Natural killer cell treated with Interleukin-12 subunit alpha and Interleukin-12 subunit beta and Interleukin-15 and Interleukin-18, amount 100 ng/mL, for 72 hours (primary cell): ENCODE data around the gene DIP2C. TPM values are rescaled to one million over a fixed set of nuclear protein-coding genes. Genes with fewer than 3 reads are reported as not detected.
"Not testable (repeated sequence)": the region's sequence is repeated elsewhere in the genome, so short reads cannot be mapped to it uniquely, and the experiment has no call there.

Experiments used
- ATAC-seq, 2 donors: fragments of 150-1000 bp; cut with Tn5 transposase in 1 of 2; sonication (Bioruptor Pico), chemical (Tn5 transposase) in 1 of 2; 2 replicates each; pipeline ENCODE4 v1.10.0; 2021
- DNase-seq: peaks from one replicate; pipeline ENCODE4 v3.0.0; 2022; ENCODE audit warnings: low spot score
- H3K27ac Mint-ChIP-seq, 2 donors: 1 replicate in 1 of 2; 2 replicates in 1 of 2; pipeline ENCODE4 v1.8.0; 2022; ENCODE audit warnings: mixed read lengths in 2 of 2, mild to moderate bottlenecking in 1 of 2, moderate library complexity in 1 of 2
- H3K27me3 Mint-ChIP-seq, 2 donors: 1 replicate in 1 of 2; 2 replicates in 1 of 2; pipeline ENCODE4 v1.8.0; 2022; ENCODE audit warnings: mixed read lengths in 2 of 2
- H3K36me3 Mint-ChIP-seq: one replicate; pipeline ENCODE4 v1.8.0; 2022; ENCODE audit warnings: mixed read lengths
- H3K4me1 Mint-ChIP-seq, 2 donors: 1 replicate in 1 of 2; 2 replicates in 1 of 2; pipeline ENCODE4 v1.8.0; 2022; ENCODE audit warnings: low read depth in 2 of 2, mixed read lengths in 2 of 2, mild to moderate bottlenecking in 1 of 2
- H3K4me3 Mint-ChIP-seq: one replicate; pipeline ENCODE4 v1.8.0; 2022; ENCODE audit warnings: mixed read lengths
- H3K9me3 Mint-ChIP-seq: 2 replicates; pipeline ENCODE4 v1.8.0; 2022; ENCODE audit warnings: mixed read lengths
- total RNA-seq, 2 donors: library from RNA; stranded (reverse); gene quantifications; one replicate each; pipeline ENCODE4 v1.2.3, GENCODE V29; 2022

The DIP2C gene
- total RNA-seq, 2 donors from 2014 or later, result 0.57 to 0.98 TPM

- Mint-ChIP-seq H3K27ac (no peak overlapping the region), H3K36me3 (no peaks in the 10 kb centered on the region), H3K27me3 (no peaks in the 10 kb centered on the region), H3K9me3 (no peaks in the 10 kb centered on the region), H3K4me1 (no peaks in the 10 kb centered on the region), H3K4me3 (no peak overlapping the region)
- DNase-seq (no peak), ATAC-seq (no peak)
These were observed 341.0 kb downstream of the DIP2C start for GRCh38 chr10:348456-348855.

GRCh38 chr10:347774-348173 lies 341.7 kb downstream of the DIP2C start:
- H3K36me3 Mint-ChIP-seq, ATAC-seq, H3K27me3 Mint-ChIP-seq, H3K27ac Mint-ChIP-seq, DNase-seq, H3K4me3 Mint-ChIP-seq, H3K4me1 Mint-ChIP-seq, H3K9me3 Mint-ChIP-seq: not testable (repeated sequence)

- H3K4me3 Mint-ChIP-seq, ATAC-seq, H3K27ac Mint-ChIP-seq, H3K36me3 Mint-ChIP-seq, H3K9me3 Mint-ChIP-seq, DNase-seq, H3K27me3 Mint-ChIP-seq, H3K4me1 Mint-ChIP-seq: not testable (repeated sequence)
These were observed 342.3 kb downstream of the DIP2C start for GRCh38 chr10:347190-347589.

- ATAC-seq, result no peak
- H3K36me3 Mint-ChIP-seq, result no peaks in the 10 kb centered on the region
- no peak overlapping the region for H3K27ac Mint-ChIP-seq
- H3K4me1 Mint-ChIP-seq, result no peaks in the 10 kb centered on the region
- no peaks in the 10 kb centered on the region for H3K9me3 Mint-ChIP-seq
- no peak for DNase-seq
- H3K4me3 Mint-ChIP-seq, result no peak overlapping the region
- H3K27me3 Mint-ChIP-seq, result no peaks in the 10 kb centered on the region
These were observed 344.8 kb downstream of the DIP2C start for GRCh38 chr10:344582-345200.

DNA sequence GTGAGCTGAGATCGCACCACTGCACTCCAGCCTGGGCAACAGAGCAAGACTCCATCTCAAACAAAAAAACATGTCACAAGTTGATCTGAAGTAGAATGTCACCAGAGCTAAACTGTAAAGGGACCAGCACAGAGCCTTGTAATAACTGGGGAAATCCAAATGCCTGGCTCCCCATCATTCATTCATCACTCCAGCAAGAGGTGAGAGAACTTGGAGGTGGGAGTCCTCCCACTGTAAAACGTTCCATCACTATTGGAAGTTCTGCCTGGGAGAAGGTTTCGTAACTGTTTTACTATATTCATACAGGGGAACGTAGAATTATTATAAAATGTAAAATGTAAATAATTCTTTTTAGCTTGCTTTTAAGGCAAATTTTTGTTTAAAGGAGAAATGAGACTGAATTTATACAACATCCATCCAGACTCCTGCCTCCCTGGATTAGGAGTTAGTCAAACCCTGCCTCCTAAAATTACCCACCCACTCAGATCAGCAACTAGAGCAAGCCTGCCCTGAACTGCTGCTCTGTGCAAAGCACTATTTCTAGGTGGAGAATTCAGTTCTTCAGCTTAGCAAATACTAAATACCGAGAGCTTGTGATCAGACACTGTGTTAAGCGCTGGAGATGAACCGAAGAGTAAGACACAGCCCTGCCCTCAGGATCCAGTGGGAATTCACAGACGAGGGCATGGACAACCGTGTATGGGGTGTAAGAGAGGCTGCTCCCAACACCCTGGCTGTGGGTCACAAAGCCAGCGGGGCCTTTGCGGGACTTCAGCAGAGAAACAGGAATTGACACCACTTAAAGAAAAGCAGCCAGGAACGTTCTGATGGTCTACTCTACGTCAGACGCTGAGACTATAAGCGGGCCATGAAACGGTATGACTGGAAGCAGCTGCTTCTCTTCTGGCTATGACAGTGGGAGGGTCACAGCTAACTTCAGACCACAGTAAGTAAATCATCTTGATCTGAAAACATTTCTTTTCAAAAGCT lies 345.9 kb downstream of the DIP2C start:
- no peak overlapping the region for H3K4me3 Mint-ChIP-seq
- no peaks in the 10 kb centered on the region for H3K27me3 Mint-ChIP-seq
- DNase-seq, result no peak
- no peak overlapping the region for H3K27ac Mint-ChIP-seq
- H3K9me3 Mint-ChIP-seq, result no peaks in the 10 kb centered on the region
- H3K36me3 Mint-ChIP-seq, result no peaks in the 10 kb centered on the region
- no peak for ATAC-seq
- H3K4me1 Mint-ChIP-seq, result no peaks in the 10 kb centered on the region

GRCh38 chr10:341081-341740 lies 348.3 kb downstream of the DIP2C start:
- no peaks in the 10 kb centered on the region for H3K36me3 Mint-ChIP-seq
- H3K4me3 Mint-ChIP-seq, result no peak overlapping the region
- no peak for DNase-seq
- H3K9me3 Mint-ChIP-seq, result no peaks in the 10 kb centered on the region
- peaks cover 6 to 9% of the 10 kb centered on the region in 2 donors for H3K4me1 Mint-ChIP-seq
- no peak overlapping the region for H3K27ac Mint-ChIP-seq
- ATAC-seq, result no peak
- no peaks in the 10 kb centered on the region for H3K27me3 Mint-ChIP-seq

GRCh38 chr10:340646-341045 lies 348.8 kb downstream of the DIP2C start:
- H3K36me3 Mint-ChIP-seq, result no peaks in the 10 kb centered on the region
- ATAC-seq (no peak), DNase-seq (no peak)
- H3K4me1 Mint-ChIP-seq, result peaks cover 7 to 10% of the 10 kb centered on the region in 2 donors
- no peaks in the 10 kb centered on the region for H3K9me3 Mint-ChIP-seq
- no peaks in the 10 kb centered on the region for H3K27me3 Mint-ChIP-seq
- no peak overlapping the region for H3K27ac Mint-ChIP-seq
- H3K4me3 Mint-ChIP-seq, result no peak overlapping the region

DNA sequence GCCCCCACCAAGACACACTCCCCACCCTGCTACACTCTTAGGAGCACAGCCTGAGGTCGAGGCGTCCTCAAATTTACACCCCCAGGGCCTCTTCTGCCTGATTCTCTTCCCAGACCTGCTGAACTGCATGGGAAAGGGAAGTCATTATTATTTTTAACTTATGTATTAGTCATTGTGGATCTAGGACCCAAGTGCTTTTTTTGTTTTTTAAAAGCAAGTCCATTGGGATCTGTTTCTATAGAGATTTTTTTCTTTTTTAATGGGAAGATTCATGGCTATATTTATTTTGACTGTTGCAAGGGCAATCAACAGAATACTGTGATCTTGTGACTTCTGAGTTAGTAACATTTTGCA lies 350.5 kb downstream of the DIP2C start:
- DNase-seq (no peak), ATAC-seq (no peak)
- no peaks in the 10 kb centered on the region for H3K27me3 Mint-ChIP-seq
- peaks cover 11 to 14% of the 10 kb centered on the region in 2 donors for H3K4me1 Mint-ChIP-seq
- no peaks in the 10 kb centered on the region for H3K36me3 Mint-ChIP-seq
- H3K9me3 Mint-ChIP-seq, result no peaks in the 10 kb centered on the region
- H3K4me3 Mint-ChIP-seq, result no peak overlapping the region
- H3K27ac Mint-ChIP-seq, result no peak overlapping the region

GRCh38 chr10:338171-339037 lies 351.1 kb downstream of the DIP2C start:
- DNase-seq, result no peak
- H3K9me3 Mint-ChIP-seq, result no peaks in the 10 kb centered on the region
- peaks cover 17 to 20% of the 10 kb centered on the region in 2 donors for H3K4me1 Mint-ChIP-seq
- no peak overlapping the region for H3K4me3 Mint-ChIP-seq
- peak overlapping the region in 1 of 2 donors; percentile 28 for H3K27ac Mint-ChIP-seq
- no peak for ATAC-seq
- no peaks in the 10 kb centered on the region for H3K36me3 Mint-ChIP-seq
- H3K27me3 Mint-ChIP-seq, result no peaks in the 10 kb centered on the region

DNA sequence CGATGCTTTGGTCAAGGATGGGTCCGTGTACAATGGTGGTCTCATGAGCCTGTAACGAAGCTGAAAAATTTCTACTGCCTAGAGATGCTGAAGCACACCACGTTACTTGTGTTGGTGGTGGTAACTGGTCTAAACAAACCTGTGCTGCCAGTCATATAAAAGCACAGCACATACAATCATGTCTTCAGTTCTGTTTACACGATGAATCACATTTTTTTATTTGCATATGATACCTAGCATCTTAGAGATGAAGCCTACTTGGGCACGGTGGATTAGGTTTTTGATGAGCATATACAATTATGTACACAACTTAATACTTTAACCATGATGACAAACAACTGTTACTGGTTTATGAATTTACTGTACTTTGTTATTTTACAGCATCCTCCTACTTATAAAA lies 353.2 kb downstream of the DIP2C start:
- Mint-ChIP-seq H3K27me3 (no peaks in the 10 kb centered on the region), H3K27ac (no peak overlapping the region), H3K4me3 (no peak overlapping the region), H3K36me3 (no peaks in the 10 kb centered on the region), H3K9me3 (no peaks in the 10 kb centered on the region), H3K4me1 (peaks cover 29 to 39% of the 10 kb centered on the region in 2 donors)
- ATAC-seq (no peak), DNase-seq (no peak)

DNA sequence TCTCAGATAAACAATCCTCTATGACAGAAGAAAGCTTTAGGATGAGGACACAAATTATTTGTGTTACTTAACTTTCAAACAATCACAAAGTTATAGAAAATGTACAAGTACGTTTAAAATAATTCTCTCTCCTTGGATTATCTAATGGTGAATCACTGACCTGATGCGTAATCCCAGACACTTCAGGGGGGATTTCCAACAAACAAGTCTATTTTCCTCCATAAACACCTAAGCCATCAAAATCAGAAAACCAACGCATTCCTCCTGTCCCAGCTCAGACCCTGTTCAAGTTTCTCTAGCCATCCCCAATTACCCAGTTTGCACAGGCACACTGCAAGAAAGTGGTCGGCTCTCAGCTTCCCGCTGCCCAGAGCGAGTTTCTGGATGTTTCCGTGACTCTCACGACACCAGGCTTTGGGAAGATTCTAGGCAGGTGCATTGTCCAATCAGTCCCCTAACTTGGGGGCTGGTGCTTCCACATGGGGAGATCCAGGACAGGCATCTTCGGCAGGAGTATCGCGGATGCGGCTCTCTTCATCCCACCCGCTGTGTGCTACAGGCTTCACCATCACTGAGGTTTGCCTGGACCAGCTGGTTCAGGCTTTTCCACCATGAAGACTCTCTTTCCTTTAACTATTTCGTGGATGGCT lies 354.2 kb downstream of the DIP2C start:
- Mint-ChIP-seq H3K27me3 (no peaks in the 10 kb centered on the region), H3K36me3 (no peaks in the 10 kb centered on the region), H3K4me1 (peaks cover 30 to 39% of the 10 kb centered on the region in 2 donors), H3K9me3 (no peaks in the 10 kb centered on the region), H3K4me3 (no peak overlapping the region), H3K27ac (no peak overlapping the region)
- no peak for ATAC-seq
- DNase-seq, result no peak

DNA sequence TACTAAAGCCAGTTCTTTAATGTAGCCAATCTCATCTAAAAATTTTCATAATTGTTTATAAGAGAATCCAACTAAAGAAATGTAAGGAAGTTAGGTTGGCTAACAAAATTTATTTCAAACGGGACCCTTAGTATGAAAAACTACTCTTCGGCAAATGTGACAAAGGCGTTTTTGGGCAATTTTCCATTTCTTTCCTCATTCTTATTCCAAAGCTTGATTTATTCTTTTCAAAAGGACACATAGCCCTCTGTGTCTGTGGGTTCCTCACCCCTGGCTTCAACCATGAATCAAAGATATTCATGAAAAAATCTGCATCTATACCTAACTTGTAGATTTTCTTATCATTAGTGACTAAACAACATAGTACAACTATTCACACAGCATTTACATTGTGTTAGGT lies 358.3 kb downstream of the DIP2C start:
- H3K9me3 Mint-ChIP-seq, result no peaks in the 10 kb centered on the region
- no peaks in the 10 kb centered on the region for H3K27me3 Mint-ChIP-seq
- ATAC-seq (no peak), DNase-seq (no peak)
- H3K4me3 Mint-ChIP-seq, result no peak overlapping the region
- no peaks in the 10 kb centered on the region for H3K36me3 Mint-ChIP-seq
- peak overlapping the region in 1 of 2 donors; percentile 33 for H3K27ac Mint-ChIP-seq
- peaks cover 25 to 45% of the 10 kb centered on the region in 2 donors for H3K4me1 Mint-ChIP-seq
